ENCODE results near the gene ADAMTS2. TPM values are rescaled to one million over a fixed set of nuclear protein-coding genes. Genes with fewer than 3 reads are reported as not detected.
A peak's percentile ranks its signal among the peaks of the same experiment; 100 is the strongest.
"Not testable (repeated sequence)": the region's sequence is repeated elsewhere in the genome, so short reads cannot be mapped to it uniquely, and the experiment has no call there.

ADAMTS2 gene
- total RNA-seq, 1 donor from 2014 or later: 61.1 TPM

GRCh38 chr5:179325296-179326031 is 19.8 kb downstream of the ADAMTS2 start:
- no peak for DNase-seq

GRCh38 chr5:179324760-179325295 is 20.4 kb downstream of the ADAMTS2 start:
- DNase-seq: no peak

- not testable (repeated sequence) for DNase-seq
These were observed 20.9 kb downstream of the ADAMTS2 start for GRCh38 chr5:179324316-179324715.

GRCh38 chr5:179323026-179323870 is 22.0 kb downstream of the ADAMTS2 start:
- DNase-seq: peak; percentile 62

DNA sequence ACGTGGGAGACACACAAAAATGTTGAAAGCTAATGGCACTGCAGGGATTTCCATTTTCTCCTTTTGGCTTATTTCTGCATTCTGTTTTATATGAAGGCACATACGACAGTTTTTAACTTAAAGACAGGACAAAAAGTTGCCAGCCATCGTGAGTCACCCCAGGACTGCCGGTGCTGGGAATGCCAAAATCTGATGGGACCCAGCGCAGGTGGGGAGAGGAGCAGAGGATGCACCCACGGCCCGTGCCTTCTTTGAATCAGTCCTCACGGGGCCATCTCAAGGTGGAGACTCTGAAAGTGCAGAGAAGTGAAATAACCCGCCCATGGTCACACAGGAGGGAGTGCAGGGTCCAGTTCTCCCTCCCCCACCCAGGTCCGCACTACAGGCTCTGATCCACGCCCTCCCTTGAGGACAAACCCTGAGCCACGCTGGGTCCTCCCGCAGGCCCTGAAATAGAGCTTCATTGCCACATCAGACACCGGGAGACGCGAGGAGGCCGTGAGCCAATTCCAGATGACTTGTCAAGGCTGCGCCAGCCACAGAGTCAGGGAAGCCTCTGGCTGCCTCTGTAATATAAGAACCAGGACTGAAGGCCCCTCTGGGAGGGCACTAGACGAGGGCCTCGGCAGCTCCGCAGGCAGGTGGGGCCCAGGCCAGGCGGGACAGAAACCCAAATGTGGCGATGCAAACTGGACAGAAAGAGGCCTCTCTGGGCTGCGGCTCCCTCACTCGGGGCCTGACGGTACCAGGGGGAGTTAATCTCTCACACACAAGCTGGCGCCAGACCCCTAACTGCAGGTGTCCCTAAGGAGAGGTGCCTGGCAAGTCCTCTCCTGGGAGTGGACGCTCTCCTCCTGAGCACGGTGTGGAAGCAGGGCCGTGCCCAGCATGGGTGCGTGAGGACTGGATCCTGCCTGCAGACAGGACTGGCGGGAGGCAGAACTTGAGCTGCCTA is 22.9 kb downstream of the ADAMTS2 start:
- peak; percentile 56 for DNase-seq

GRCh38 chr5:179321206-179321987 is 23.9 kb downstream of the ADAMTS2 start:
- DNase-seq: no peak

GRCh38 chr5:179319741-179320281 is 25.4 kb downstream of the ADAMTS2 start:
- DNase-seq: peak; percentile 31

GRCh38 chr5:179319123-179319522 is 26.1 kb downstream of the ADAMTS2 start:
- no peak for DNase-seq

- peak; percentile 91 for DNase-seq
These were observed 26.9 kb downstream of the ADAMTS2 start for GRCh38 chr5:179318221-179318955.

GRCh38 chr5:179317411-179318220 is 27.6 kb downstream of the ADAMTS2 start:
- no peak for DNase-seq

- peak; percentile 40 for DNase-seq
These were observed 28.3 kb downstream of the ADAMTS2 start for GRCh38 chr5:179316982-179317381.

DNA sequence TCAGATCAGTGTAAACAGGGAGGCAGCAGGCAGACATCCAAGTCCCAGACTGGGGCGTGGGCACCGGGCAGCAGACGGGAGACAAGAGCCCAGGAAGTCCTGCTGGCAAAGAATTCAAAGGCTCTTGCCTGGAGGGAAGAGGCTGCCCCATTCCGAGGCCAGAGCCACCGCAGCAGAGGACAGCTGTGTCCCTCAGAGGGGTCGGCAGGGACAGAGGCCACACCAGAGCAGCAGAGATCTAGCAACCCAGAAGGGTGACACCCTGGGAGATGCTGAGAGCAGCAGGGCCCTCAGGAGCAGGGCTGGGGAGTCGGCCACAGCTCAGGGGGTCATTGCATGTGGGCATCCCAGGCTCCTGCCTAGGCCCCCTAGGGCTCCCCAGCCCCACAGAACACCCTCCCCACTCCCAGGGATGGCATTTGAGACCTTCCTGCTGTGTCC is 29.1 kb downstream of the ADAMTS2 start:
- no peak for DNase-seq

DNA sequence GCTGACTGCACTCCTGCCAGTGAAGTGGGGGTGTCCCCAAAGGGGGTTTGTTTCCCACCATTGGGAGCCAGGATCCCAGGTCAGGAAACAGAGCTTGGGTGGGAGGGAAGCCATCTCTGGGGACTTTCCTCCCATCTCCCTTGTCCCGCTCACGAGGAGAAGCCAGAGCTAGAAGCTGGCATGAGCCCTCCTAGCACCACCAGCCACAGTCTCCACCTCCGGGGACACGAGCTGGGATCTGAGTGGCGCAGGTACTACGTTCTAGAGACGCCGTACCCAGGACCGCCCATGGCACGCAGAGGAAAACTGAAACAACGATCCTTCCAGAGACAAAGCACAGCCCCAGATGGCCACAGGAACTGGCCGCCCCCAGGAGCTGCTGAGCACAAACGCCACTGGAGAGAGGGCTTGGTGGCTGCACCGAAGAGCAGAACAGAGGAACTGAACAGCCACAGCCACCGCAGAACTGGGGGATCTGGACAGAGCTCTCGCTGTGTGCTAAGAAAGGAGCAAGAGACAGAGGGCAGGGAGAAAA is 29.8 kb downstream of the ADAMTS2 start:
- no peak for DNase-seq

- DNase-seq: no peak
These were observed 30.5 kb downstream of the ADAMTS2 start for GRCh38 chr5:179314606-179315355.

- peak; percentile 94 for DNase-seq
These were observed 31.3 kb downstream of the ADAMTS2 start for GRCh38 chr5:179313849-179314521.

- no peak for DNase-seq
These were observed 32.6 kb downstream of the ADAMTS2 start for GRCh38 chr5:179312557-179313235.

DNA sequence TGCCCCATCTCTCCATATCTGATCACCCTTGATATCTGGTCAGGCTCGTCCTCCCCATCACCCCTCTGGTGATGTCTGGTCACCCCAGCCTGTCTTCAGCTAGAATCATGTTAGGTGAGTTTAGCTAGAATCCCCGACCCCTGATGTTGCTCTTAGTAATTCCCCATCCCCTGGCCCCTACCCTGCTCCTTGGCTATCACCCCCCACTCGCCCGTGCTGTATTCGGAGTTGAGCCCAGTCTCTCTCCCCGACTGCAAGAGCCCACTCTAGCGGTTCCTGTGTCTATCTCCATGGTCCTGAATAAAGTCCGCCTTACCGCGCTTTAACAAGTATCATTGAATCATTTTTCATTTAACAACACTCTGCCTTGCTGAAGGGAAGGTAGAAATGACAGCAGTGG is 33.7 kb downstream of the ADAMTS2 start:
- no peak for DNase-seq

Measured in tongue (tissue), 2 donors.